ENCODE results near the gene NUP43. TPM values are rescaled to one million over a fixed set of nuclear protein-coding genes. Genes with fewer than 3 reads are reported as not detected.
A peak's percentile ranks its signal among the peaks of the same experiment; 100 is the strongest.
"Not testable (repeated sequence)": the region's sequence is repeated elsewhere in the genome, so short reads cannot be mapped to it uniquely, and the experiment has no call there.

NUP43 gene
- total RNA-seq = 28.4 TPM

GRCh38 chr6:149746147-149746946 lies at the start of gene NUP43:
NUP43 (minus strand) TSS chr6:149746529; CDS start chr6:149746495, 34 bp downstream.
- intact Hi-C loops (cut with DNase I) = no loop called here
- ATAC-seq = peak; percentile 91
- DNase-seq (ENCODE audit: low spot score) = peak; percentile 96

- ATAC-seq (no peak), DNase-seq (ENCODE audit: low spot score) (no peak)
- intact Hi-C loops (cut with DNase I) = no loop called here
Observed at GRCh38 chr6:149783551-149783950, 37.2 kb upstream of the NUP43 start.

GRCh38 chr6:149782337-149782736 lies 36.0 kb upstream of the NUP43 start:
- DNase-seq (ENCODE audit: low spot score) (no peak), ATAC-seq (no peak)
- intact Hi-C loops (cut with DNase I) = no loop called here

GRCh38 chr6:149781715-149782114 lies 35.4 kb upstream of the NUP43 start:
- ATAC-seq (no peak), DNase-seq (ENCODE audit: low spot score) (no peak)
- intact Hi-C loops (cut with DNase I) = no loop called here

GRCh38 chr6:149779644-149779963 lies 33.3 kb upstream of the NUP43 start:
- intact Hi-C loops (cut with DNase I) = no loop called here
- DNase-seq (ENCODE audit: low spot score) (no peak), ATAC-seq (no peak)

GRCh38 chr6:149777624-149778023 lies 31.3 kb upstream of the NUP43 start:
- ATAC-seq = no peak
- intact Hi-C loops (cut with DNase I) = no loop called here
- DNase-seq (ENCODE audit: low spot score) = no peak

GRCh38 chr6:149771925-149772324 lies 25.6 kb upstream of the NUP43 start:
- intact Hi-C loops (cut with DNase I) = no loop called here
- DNase-seq (ENCODE audit: low spot score) (no peak), ATAC-seq (no peak)

- no peak for ATAC-seq
- no peak for DNase-seq (ENCODE audit: low spot score)
- intact Hi-C loops (cut with DNase I) = no loop called here
Observed at GRCh38 chr6:149771185-149771584, 24.9 kb upstream of the NUP43 start.

GRCh38 chr6:149769676-149770075 lies 23.3 kb upstream of the NUP43 start:
- no peak for ATAC-seq
- intact Hi-C loops (cut with DNase I) = no loop called here
- no peak for DNase-seq (ENCODE audit: low spot score)

- DNase-seq (ENCODE audit: low spot score) = no peak
- no peak for ATAC-seq
- intact Hi-C loops (cut with DNase I) = no loop called here
Observed at GRCh38 chr6:149766156-149766769, 19.9 kb upstream of the NUP43 start.

- intact Hi-C loops (cut with DNase I) = no loop called here
- ATAC-seq (no peak), DNase-seq (ENCODE audit: low spot score) (no peak)
Observed at GRCh38 chr6:149763866-149764265, 17.5 kb upstream of the NUP43 start.

GRCh38 chr6:149761438-149761837 lies 15.1 kb upstream of the NUP43 start:
- ATAC-seq (no peak), DNase-seq (ENCODE audit: low spot score) (no peak)
- intact Hi-C loops (cut with DNase I) = no loop called here

- DNase-seq (ENCODE audit: low spot score) = no peak
- no peak for ATAC-seq
- intact Hi-C loops (cut with DNase I) = no loop called here
Observed at GRCh38 chr6:149756261-149756636, 9.9 kb upstream of the NUP43 start.

GRCh38 chr6:149755300-149756260 lies 9.3 kb upstream of the NUP43 start:
- no peak for ATAC-seq
- intact Hi-C loops (cut with DNase I) = no loop called here
- no peak for DNase-seq (ENCODE audit: low spot score)

- intact Hi-C loops (cut with DNase I) = no loop called here
- no peak for ATAC-seq
Observed at GRCh38 chr6:149754548-149754947, 8.2 kb upstream of the NUP43 start.

GRCh38 chr6:149753374-149753637 lies 7.0 kb upstream of the NUP43 start:
- ATAC-seq; DNase-seq (ENCODE audit: low spot score); intact Hi-C loops (cut with DNase I): not testable (repeated sequence)

More at GRCh38 chr6:149754548-149754947, 8.2 kb upstream of the NUP43 start:
- DNase-seq (ENCODE audit: low spot score) = no peak

- DNase-seq (ENCODE audit: low spot score) = no peak
- intact Hi-C loops (cut with DNase I) = no loop called here
- ATAC-seq = no peak
Observed at GRCh38 chr6:149752600-149753373, 6.5 kb upstream of the NUP43 start.

GRCh38 chr6:149751920-149752319 lies 5.6 kb upstream of the NUP43 start:
- DNase-seq (ENCODE audit: low spot score); intact Hi-C loops (cut with DNase I); ATAC-seq: not testable (repeated sequence)

- intact Hi-C loops (cut with DNase I) = no loop called here
- DNase-seq (ENCODE audit: low spot score) = no peak
- no peak for ATAC-seq
Observed at GRCh38 chr6:149751239-149751638, 4.9 kb upstream of the NUP43 start.

Data from sciatic nerve (tissue), 2 donors.